ENCODE measurements around the gene SAPCD2.
A peak's percentile ranks its signal among the peaks of the same experiment; 100 is the strongest.

Gene SAPCD2

GRCh38 chr9:137031904-137032640 lies 38.3 kb downstream of the SAPCD2 start, which contains the start of gene FUT7:
TSS of gene FUT7 (minus strand) at chr9:137032088. CDS start at chr9:137031991, 97 bp downstream.
- no peak for DNase-seq (ENCODE audit: low spot score)

DNA sequence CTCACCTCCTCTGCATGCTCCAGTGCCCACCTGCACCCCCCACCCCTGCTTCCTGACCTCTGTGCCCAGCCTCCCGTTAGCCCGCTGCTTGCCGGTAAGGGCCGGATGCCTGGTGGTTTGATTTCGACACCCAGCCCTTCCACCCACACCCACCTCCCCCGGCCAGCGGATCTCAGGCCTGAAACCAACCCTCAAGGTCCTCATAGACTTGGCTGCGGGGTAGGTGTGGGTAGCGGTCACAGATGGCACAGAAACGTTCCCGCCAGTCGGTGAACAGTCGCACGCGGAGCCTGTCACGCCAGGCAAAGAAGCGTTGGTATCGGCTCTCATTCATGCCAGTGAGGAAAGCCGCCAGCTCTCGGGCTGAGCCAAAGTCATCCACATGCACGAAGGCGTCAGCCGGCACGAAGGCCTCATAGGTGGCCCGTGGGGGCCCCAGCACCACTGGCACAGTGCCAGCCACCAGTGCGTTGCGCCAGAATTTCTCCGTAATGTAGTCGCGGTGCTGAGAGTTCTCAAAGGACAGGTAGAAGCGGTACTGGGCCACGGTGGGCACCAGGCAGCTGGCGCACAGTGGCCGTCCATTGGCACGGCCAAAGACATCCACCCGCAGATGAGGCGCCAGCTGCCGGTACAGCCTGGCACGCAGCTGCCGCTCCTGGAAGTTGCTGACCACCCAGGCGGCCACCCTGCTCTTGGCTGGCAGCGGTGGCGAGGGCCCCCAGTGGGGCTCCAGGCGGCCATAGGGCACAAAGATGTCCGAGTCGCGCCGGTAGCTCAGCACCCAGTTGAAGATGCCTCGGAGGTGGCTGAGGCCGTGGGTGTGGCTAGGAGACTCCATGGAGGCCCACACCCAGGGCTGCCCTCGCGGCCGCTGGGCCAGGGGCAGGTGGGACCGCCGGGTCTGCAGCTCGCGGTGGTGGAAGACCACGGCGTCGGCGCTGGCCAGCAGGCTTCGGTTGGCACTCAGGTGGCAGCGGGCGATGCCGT lies 39.5 kb downstream of the SAPCD2 start:
- DNase-seq (ENCODE audit: low spot score), result no peak

DNA sequence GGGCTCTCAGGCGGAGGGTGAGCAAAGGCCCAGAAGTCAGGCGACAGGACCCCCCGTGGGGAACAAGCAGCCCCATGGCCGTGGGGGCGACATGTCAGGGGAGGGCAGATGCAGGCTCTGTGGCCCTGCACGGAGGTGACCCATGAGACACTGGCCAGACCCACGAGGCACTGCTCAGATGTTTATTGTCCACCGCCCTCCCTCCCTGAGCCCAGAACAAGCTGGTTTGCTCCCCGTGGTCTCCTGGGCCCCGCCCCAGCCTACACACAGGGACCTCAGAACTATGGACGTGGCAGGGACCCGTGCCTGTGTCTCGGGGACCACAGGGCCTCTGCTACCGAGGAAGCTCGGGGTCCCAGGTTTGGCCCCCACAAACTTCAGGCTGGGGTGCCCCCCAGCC lies 40.4 kb downstream of the SAPCD2 start:
- DNase-seq (ENCODE audit: low spot score), result no peak

DNA sequence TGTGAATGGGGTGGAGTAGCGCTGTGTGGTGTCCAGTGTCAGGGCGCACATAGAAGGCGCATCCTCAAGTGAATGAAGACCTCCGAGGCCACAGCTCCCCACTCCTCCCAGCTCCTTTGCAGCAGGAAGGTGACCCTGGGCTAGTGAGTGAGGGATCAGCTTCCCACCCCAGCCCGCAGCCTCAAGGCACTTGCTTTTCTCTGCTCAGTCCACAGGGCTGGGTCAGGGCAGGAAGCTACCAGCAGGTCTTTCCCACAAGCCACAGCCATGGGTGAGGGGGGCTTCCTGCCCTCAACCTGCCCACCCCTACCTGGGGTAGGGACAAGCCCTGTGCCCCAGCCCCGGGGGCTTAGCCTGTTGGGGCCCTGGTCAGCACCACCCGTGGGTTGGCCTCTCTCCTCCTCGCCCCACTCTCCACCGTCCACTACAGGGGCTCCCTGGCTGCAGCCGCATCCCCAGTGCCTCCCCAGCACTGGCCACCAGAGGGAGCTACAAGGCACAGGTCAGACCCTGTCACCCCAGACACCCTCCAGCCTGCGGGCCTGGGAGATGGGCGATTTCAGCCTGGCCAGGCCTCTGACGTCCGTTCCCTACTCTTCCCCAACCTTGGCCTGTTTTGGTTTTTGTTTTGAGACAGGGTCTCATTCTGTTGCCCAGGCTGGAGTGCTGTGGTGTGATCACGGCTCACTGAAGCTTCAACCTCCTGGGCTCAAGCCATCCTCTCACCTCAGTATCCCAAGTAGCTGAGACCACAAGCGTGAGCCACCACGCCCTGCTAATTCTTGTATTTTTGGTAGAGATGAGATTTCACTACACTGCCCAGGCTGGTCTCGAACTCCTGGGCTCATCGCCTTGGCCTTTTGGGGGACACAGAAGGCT lies 41.1 kb downstream of the SAPCD2 start:
- DNase-seq (ENCODE audit: low spot score), result peak; percentile 87

DNA sequence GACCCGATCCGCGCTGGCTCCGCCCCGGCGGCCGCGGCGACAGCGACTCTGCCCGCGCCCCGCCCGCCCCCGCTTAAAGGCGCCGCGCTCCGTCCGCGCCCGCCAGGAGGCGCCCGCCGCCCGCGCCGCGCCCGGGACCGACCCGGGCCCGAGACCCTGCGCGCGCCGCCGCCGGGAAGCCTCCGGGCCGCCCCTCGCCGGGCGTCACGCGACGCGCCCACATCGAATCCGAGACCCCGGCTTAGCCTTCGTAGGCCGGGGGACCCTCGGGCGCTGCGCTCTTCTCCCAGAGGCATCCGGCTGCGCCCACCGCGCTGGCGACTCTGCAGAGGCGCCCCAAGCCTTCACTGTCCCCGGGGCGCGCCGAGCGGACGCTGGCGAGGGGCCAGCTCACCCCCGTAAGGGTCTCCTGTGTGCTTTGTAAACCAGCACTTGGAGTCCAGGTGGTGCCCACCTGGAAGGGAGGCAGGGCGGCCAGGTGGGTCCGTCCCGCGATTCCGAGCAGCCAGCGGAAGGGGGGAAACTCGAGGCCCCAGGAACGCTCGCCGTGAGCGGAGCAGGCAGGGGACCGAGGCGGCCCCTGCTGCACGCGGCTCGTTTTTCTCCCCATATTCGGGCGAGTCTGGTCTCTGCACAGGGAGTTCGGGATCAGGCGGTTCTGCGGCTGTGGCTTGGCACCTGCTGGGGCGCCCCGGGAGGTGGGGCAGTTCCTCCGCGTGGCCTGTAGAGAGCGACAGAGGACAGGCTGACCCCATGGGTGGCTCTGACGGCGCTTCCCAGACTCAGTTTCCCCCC lies 41.9 kb downstream of the SAPCD2 start:
- peak; percentile 86 for DNase-seq (ENCODE audit: low spot score)

GRCh38 chr9:137027369-137028262 lies 42.7 kb downstream of the SAPCD2 start, which contains the start of gene ABCA2:
TSS of gene ABCA2 (minus strand) at chr9:137028237. CDS start at chr9:137028140, 97 bp downstream.
- peak; percentile 72 for DNase-seq (ENCODE audit: low spot score)

GRCh38 chr9:137026828-137027227 lies 43.5 kb downstream of the SAPCD2 start:
- DNase-seq (ENCODE audit: low spot score), result no peak

DNA sequence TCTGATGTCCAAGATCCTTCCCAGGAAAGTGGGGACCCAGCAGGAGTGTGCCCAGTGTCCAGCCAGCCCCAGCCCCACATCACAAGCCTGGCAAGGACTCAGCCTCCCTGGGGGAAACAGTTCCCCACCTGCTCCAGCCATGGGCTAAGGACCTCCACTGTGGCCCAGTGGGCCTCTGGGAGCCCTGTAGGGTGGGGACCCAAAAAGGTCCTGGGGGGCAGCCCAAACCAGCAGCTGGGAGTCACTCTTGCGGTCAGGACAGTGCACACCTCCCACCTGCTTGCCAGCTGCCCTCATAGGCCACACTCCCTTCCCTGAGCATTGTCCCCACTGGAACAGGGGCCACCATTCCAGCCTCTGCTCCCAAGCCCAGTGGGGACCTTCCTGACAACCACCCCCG lies 44.0 kb downstream of the SAPCD2 start:
- no peak for DNase-seq (ENCODE audit: low spot score)

- no peak for DNase-seq (ENCODE audit: low spot score)
Measured at GRCh38 chr9:137025517-137025966, 44.8 kb downstream of the SAPCD2 start.

DNA sequence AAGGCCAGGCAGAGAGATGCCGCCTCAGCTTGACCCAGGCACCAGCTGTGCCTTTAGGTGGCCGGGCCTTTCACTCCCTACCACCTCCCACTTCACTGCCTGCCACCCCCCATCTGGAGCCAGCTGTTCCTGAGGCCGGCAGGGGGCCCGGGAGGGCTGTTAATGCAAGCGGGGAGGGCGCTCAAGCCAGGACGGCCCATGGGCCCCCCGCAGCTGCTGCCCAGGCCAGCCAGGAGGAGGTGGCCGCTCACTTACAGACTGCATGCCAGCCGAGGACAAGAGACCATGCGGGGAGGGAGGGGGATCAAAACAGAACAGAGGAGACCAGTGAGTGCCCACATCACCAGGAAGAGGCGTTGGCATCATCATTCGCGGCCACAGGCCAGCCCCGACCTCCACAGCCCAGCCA lies 46.8 kb downstream of the SAPCD2 start:
- no peak for DNase-seq (ENCODE audit: low spot score)

DNA sequence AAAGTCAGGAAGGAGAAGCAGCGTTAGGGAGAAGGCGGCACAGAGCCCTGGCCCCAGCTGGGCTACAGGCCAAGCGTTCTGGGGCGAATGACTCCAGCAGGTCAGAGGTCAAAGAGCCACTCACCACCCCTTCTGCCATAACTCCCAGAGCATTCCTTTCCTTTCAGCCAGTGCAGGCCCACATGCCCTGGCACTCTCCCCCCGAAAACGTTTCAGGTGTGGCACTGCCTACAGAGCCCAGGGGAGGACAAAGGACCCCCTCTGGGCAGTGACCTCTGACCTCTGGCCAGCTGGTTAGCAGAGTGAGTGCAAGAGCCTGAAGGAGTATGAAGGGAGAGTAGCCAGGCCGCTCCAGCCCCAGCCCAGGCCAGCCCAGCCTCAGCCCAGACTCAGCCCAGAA lies 47.2 kb downstream of the SAPCD2 start:
- DNase-seq (ENCODE audit: low spot score), result peak; percentile 60

GRCh38 chr9:137022662-137023008 lies 47.7 kb downstream of the SAPCD2 start:
- no peak for DNase-seq (ENCODE audit: low spot score)

GRCh38 chr9:137021979-137022661 lies 48.2 kb downstream of the SAPCD2 start:
- peak; percentile 99 for DNase-seq (ENCODE audit: low spot score)

DNA sequence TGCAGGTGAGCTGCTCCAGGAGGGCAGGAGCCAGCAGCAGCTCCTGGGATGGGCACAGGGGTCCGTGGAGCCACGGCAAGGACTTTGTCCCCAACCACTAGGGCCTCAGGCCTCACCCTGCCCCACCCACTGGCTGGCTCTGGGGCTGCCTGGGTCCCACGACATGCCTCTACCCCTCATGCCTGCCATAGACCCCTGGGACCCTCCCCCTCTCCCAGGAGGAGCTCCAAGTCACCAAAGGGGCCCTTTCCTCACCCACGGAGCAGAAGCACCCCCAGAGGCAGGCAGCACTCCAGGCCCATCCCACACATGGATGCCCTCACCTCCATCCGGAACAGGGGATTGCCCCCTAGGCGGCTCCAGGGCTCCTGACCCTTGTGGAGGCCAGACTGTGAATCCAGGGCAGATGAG lies 48.8 kb downstream of the SAPCD2 start:
- DNase-seq (ENCODE audit: low spot score), result no peak

DNA sequence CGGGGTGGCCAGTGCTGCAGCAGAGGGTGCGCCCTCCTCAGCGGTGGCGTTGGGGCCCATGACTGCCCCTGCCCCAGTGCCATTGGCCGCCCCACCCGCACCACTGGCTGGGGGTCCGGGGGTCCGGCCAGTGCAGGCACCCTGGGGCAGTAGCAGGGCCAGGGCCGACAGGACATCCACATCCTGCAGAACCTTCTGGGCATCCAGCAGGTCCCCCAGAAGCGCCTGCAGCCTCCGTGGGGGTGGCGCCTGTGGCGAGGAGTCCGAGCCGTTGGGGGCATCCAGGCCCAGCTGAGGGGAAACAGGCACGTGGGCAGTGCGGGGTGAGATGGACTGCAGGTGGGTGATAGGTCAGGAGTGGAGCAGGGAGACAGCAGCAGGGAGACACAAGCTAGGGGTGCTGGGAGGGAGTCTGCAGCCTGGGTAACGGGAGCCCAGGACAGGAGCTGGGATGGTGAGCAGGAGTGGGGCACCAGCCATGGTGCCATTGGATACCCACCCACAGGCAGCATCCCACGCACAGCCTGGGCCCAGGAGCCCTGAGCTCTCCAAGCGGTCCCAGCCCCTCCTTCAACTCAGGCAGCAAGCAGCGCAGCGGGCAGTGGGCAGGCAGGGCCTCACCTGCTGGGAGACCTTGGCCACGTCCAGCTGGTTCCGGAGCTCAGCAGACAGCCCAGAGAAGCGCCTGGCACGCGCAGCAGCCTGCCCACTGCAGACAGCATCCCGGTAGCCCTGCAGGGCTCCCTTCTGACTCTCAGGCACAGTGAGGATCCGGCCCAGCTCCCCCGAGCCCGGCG lies 49.4 kb downstream of the SAPCD2 start:
- no peak for DNase-seq (ENCODE audit: low spot score)

GRCh38 chr9:137019891-137020683 lies 50.3 kb downstream of the SAPCD2 start:
- DNase-seq (ENCODE audit: low spot score), result no peak

DNA sequence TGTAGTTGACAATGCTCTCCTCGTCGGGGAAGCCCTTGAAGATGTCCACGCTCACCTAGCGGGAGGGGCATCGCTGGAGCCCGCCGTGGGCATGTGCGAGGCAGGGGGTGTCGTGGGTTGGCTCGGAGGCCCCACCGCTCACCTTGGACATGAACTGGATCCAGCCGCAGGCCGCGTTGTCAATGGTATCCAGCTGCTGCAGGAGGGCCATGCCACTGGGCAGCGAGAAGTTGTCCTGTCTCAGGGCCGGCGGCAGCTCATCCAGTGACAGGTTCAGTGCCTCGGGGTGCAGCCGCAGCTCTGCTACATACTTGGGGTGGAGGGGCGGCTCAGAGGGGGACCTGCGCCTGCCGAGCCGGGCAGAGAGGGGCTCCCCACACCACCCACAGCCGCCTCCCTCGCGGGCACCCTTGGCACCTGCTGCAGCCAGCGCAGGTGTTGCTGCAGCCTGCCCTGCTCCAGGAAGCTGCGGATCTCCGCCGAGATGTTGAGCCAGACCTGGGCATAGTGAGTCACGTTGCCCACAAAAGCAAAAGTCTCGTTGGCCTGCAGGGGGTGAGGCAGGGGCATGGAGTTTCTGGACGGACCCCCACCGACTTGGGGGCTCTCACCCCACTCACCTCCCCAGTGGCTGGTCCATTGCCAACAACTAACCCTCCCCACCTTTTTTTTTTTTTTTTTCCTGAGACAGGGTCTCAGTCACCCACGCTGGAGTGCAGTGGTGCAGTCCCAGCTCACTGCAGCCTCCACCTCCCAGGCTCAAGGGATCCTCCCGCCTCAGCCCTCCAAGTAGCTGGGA lies 51.4 kb downstream of the SAPCD2 start:
- DNase-seq (ENCODE audit: low spot score), result no peak
